Testis (tissue), 3 donors: Measurements from ENCODE around the gene DLG2. TPM values are rescaled to one million over a fixed set of nuclear protein-coding genes. Genes with fewer than 3 reads are reported as not detected.

Source experiments
- DNase-seq: peaks from one replicate; pipeline ENCODE4 v3.0.0-alpha.2; 2019
- H3K27ac ChIP-seq, 2 donors: fragments of 200-600 bp; sonication (generic); one replicate each; pipeline ENCODE4 v1.5.1; 2019
- H3K27me3 ChIP-seq: fragments of 200-600 bp; sonication (generic); one replicate; pipeline ENCODE4 v1.5.1; 2019
- H3K36me3 ChIP-seq: fragments of 200-600 bp; sonication (generic); one replicate; pipeline ENCODE4 v1.5.1; 2017; ENCODE audit warnings: low read depth; ENCODE audit errors: missing control alignments
- H3K4me1 ChIP-seq: fragments of 200-600 bp; sonication (generic); one replicate; pipeline ENCODE4 v1.5.1; 2019
- H3K4me3 ChIP-seq, 2 donors: fragments of 200-600 bp; sonication (generic); one replicate each; pipeline ENCODE4 v1.5.1; 2017 to 2019
- H3K9me3 ChIP-seq: fragments of 200-600 bp; sonication (generic); one replicate; pipeline ENCODE4 v1.5.1; 2017
- CTCF ChIP-seq, 3 experiments: fragments of 450-650 bp in 2 of 3; fragments of 200-600 bp in 1 of 3; sonication (generic) in 1 of 3; IDR thresholded peaks; one replicate each; pipeline ENCODE4 v1.5.1; 2016 to 2019; ENCODE audit warnings: antibody characterized with exemption in 3 of 3, mild to moderate bottlenecking in 2 of 3, moderate library complexity in 1 of 3
- POLR2A ChIP-seq: fragments of 450-650 bp; IDR thresholded peaks from one replicate; pipeline ENCODE4 v1.6.1; 2017; ENCODE audit warnings: antibody characterized with exemption, mild to moderate bottlenecking, moderate library complexity
- WGBS, 2 donors: methylation state at CpG; one replicate each; pipeline ENCODE4 v1.1.5; 2018; 5-methylcytosine and 5-hydroxymethylcytosine counted together
- intact Hi-C: fragments of 100-400 bp; cut with DNase I; formaldehyde crosslinking; loops from one replicate; pipeline ENCODE4 v1.15.1; 2023; ENCODE audit warnings: low total_unique reads
- polyA plus RNA-seq: library from polyadenylated mRNA; stranded (reverse); fragments of 350-450 nt; fragmentation: Illumina TruSeq; extraction: RNeasy Lipid Tissue Mini Kit (QIAGEN cat#74804); gene quantifications from one replicate; pipeline ENCODE4 v1.2.3, GENCODE V29; 2014; ENCODE audit warnings: low read depth, low replicate concordance; ENCODE audit not compliant: insufficient read depth
- total RNA-seq, 2 donors: library from RNA; depleted of rRNA; stranded (reverse); fragments of >200 nt; gene quantifications; one replicate each; pipeline ENCODE4 v1.2.3, GENCODE V29; 2016

DLG2 gene
- total and polyA plus RNA-seq, 3 donors from 2014 or later = 13.8 to 23.0 (median 14.1) TPM

- no peak overlapping the region for H3K27ac ChIP-seq
- WGBS, 2 donors = 92 to 93% methylated on average over 4 of the region's 4 CpGs
- H3K4me3 ChIP-seq = no peak overlapping the region
- no peaks in the 10 kb centered on the region for H3K9me3 ChIP-seq
- intact Hi-C loops = no loop called here
- no peaks in the 10 kb centered on the region for H3K36me3 ChIP-seq
- H3K4me1 ChIP-seq = no peaks in the 10 kb centered on the region
- H3K27me3 ChIP-seq = no peaks in the 10 kb centered on the region
- DNase-seq = no peak
- no peak for TF ChIP-seq POLR2A
- TF ChIP-seq CTCF (IDR thresholded peaks at IDR 0.05) = no peak
Observed at GRCh38 chr11:83663988-83664387, 1963.2 kb downstream of the DLG2 start.

DNA sequence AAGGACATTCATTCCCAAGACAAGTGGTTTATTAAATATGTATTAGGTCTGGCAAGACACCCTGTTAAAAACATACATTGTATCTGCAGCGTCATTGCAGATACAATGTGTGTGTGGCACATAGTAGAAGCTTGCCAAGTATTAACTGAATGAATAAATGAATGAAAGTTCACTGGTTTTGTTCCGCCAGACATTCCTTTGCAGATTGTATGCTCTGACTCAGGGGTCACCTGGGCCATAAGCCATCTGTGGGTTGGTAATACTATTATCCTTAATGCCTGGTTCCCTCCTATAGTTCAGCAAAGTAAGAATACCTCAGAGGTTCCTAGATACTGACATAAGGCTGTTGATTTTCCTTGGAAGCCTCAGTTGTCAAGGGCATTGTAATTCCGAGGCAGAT lies 1963.7 kb downstream of the DLG2 start:
- TF ChIP-seq CTCF (IDR thresholded peaks at IDR 0.05) (no peak), POLR2A (no peak)
- Histone ChIP-seq H3K4me3 (no peak overlapping the region), H3K4me1 (no peaks in the 10 kb centered on the region), H3K36me3 (no peaks in the 10 kb centered on the region), H3K9me3 (no peaks in the 10 kb centered on the region), H3K27ac (no peak overlapping the region), H3K27me3 (no peaks in the 10 kb centered on the region)
- WGBS, 2 donors = 74 to 79% methylated on average over 3 of the region's 3 CpGs
- intact Hi-C loops = no loop called here
- no peak for DNase-seq

- TF ChIP-seq POLR2A (no peak), CTCF (IDR thresholded peaks at IDR 0.05) (no peak)
- 93 to 100% methylated on average over 1 of the region's 1 CpG for WGBS, 2 donors
- no peaks in the 10 kb centered on the region for H3K9me3 ChIP-seq
- no peaks in the 10 kb centered on the region for H3K4me1 ChIP-seq
- no peaks in the 10 kb centered on the region for H3K27me3 ChIP-seq
- no peak overlapping the region for H3K4me3 ChIP-seq
- DNase-seq = no peak
- no peak overlapping the region for H3K27ac ChIP-seq
- intact Hi-C loops = no loop called here
- H3K36me3 ChIP-seq = no peaks in the 10 kb centered on the region
Observed at GRCh38 chr11:83662494-83662893, 1964.7 kb downstream of the DLG2 start.

- WGBS, 2 donors = 91 to 95% methylated on average over 4 of the region's 4 CpGs
- no peaks in the 10 kb centered on the region for H3K36me3 ChIP-seq
- H3K4me3 ChIP-seq = no peak overlapping the region
- no peaks in the 10 kb centered on the region for H3K27me3 ChIP-seq
- no peak for DNase-seq
- H3K27ac ChIP-seq = no peak overlapping the region
- no peaks in the 10 kb centered on the region for H3K4me1 ChIP-seq
- intact Hi-C loops = no loop called here
- H3K9me3 ChIP-seq = no peaks in the 10 kb centered on the region
- no peak for TF ChIP-seq CTCF (IDR thresholded peaks at IDR 0.05)
- no peak for TF ChIP-seq POLR2A
Observed at GRCh38 chr11:83661491-83662350, 1965.4 kb downstream of the DLG2 start.

DNA sequence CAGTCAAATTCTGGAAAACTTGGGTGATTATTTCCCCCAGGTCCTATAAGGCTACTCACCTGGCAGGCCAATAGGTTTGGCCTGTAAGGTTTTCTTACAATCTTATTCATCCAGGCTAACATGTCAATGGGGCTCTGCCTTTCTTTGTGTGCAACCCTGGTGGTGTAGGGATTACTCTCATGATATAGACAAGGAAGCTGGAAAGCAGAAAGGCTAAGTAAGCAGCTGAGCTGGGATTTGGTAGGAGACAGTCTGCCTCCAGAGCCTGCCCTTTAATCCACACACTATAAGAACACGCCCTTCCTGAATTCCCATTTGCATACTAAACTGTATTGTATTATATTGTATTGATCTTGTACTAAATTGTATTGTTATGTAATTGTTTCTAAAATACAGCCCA lies 1967.7 kb downstream of the DLG2 start:
- 86 to 95% methylated on average over 1 of the region's 1 CpG for WGBS, 2 donors
- DNase-seq = no peak
- intact Hi-C loops = no loop called here
- Histone ChIP-seq H3K9me3 (no peaks in the 10 kb centered on the region), H3K27ac (no peak overlapping the region), H3K4me1 (no peaks in the 10 kb centered on the region), H3K27me3 (no peaks in the 10 kb centered on the region), H3K4me3 (no peak overlapping the region), H3K36me3 (no peaks in the 10 kb centered on the region)
- TF ChIP-seq POLR2A = no peak
- no peak for TF ChIP-seq CTCF (IDR thresholded peaks at IDR 0.05)
